Neutrophil (primary cell): ENCODE data around the gene CSF1R.
"Not testable (repeated sequence)": the region's sequence is repeated elsewhere in the genome, so short reads cannot be mapped to it uniquely, and the experiment has no call there.

ENCODE experiments used
- H3K27ac ChIP-seq: fragments of 200-600 bp; sonication (generic); 2 replicates; pipeline ENCODE4 v1.5.1; 2016; ENCODE audit warnings: mild to moderate bottlenecking, moderate library complexity
- H3K27me3 ChIP-seq: fragments of 200-600 bp; sonication (generic); 2 replicates; pipeline ENCODE4 v1.6.0; 2016; ENCODE audit warnings: mild to moderate bottlenecking
- H3K36me3 ChIP-seq: fragments of 200-600 bp; sonication (generic); 2 replicates; pipeline ENCODE4 v1.5.1; 2017
- H3K4me1 ChIP-seq, 2 experiments: fragments of 200-600 bp in 1 of 2; sonication (generic) in 1 of 2; 1 replicate in 1 of 2; 2 replicates in 1 of 2; pipeline versions ENCODE4 v1.5.1 to v1.6.1; 2013 to 2016; ENCODE audit warnings: low read depth in 1 of 2, low read length in 1 of 2, mild to moderate bottlenecking in 1 of 2, moderate library complexity in 1 of 2; ENCODE audit not compliant: control insufficient read depth in 1 of 2, insufficient read depth in 1 of 2
- H3K4me3 ChIP-seq, 2 experiments: fragments of 200-600 bp in 1 of 2; sonication (generic) in 1 of 2; 1 replicate in 1 of 2; 2 replicates in 1 of 2; pipeline ENCODE4 v1.5.1; 2013 to 2016; ENCODE audit warnings: low read depth in 1 of 2, low read length in 1 of 2, mild to moderate bottlenecking in 1 of 2, moderate library complexity in 1 of 2
- H3K9me3 ChIP-seq: fragments of 200-600 bp; sonication (generic); 2 replicates; pipeline ENCODE4 v1.5.1; 2016
- CTCF ChIP-seq: fragments of 200-600 bp; sonication (generic); IDR thresholded peaks from 2 replicates; pipeline ENCODE4 v1.5.1; 2016; ENCODE audit warnings: antibody characterized with exemption

The CSF1R gene

GRCh38 chr5:150034662-150035061 lies 51.7 kb downstream of the CSF1R start:
- Histone ChIP-seq H3K9me3 (no peaks in the 10 kb centered on the region), H3K36me3 (peaks cover 95% of the 10 kb centered on the region), H3K27ac (no peak overlapping the region), H3K27me3 (no peaks in the 10 kb centered on the region), H3K4me1 (no peaks in the 10 kb centered on the region), H3K4me3 (no peak overlapping the region)
- TF ChIP-seq CTCF = no peak

- Histone ChIP-seq H3K4me1 (no peaks in the 10 kb centered on the region), H3K9me3 (no peaks in the 10 kb centered on the region), H3K27ac (no peak overlapping the region), H3K4me3 (no peak overlapping the region), H3K27me3 (no peaks in the 10 kb centered on the region), H3K36me3 (peaks cover 87% of the 10 kb centered on the region)
- TF ChIP-seq CTCF = no peak
These were observed 53.0 kb downstream of the CSF1R start for GRCh38 chr5:150033334-150033733.

- not testable (repeated sequence) for H3K27ac ChIP-seq, H3K4me3 ChIP-seq, H3K4me1 ChIP-seq, H3K9me3 ChIP-seq, H3K27me3 ChIP-seq
- peaks cover 83% of the 10 kb centered on the region for H3K36me3 ChIP-seq
These were observed 58.3 kb downstream of the CSF1R start for GRCh38 chr5:150028047-150028446.

GRCh38 chr5:150026682-150027172 lies 59.6 kb downstream of the CSF1R start:
- TF ChIP-seq CTCF = no peak

GRCh38 chr5:150024346-150024984 lies 61.9 kb downstream of the CSF1R start:
- H3K27ac ChIP-seq = no peak overlapping the region
- peaks cover 75% of the 10 kb centered on the region for H3K36me3 ChIP-seq
- no peaks in the 10 kb centered on the region for H3K4me1 ChIP-seq
- H3K4me3 ChIP-seq = no peak overlapping the region
- H3K9me3 ChIP-seq = no peaks in the 10 kb centered on the region
- H3K27me3 ChIP-seq = no peaks in the 10 kb centered on the region
- TF ChIP-seq CTCF = no peak

More at GRCh38 chr5:150026682-150027172, 59.6 kb downstream of the CSF1R start:
- Histone ChIP-seq H3K27me3 (no peaks in the 10 kb centered on the region), H3K27ac (no peak overlapping the region), H3K36me3 (peaks cover 77% of the 10 kb centered on the region), H3K4me1 (no peaks in the 10 kb centered on the region), H3K4me3 (no peak overlapping the region), H3K9me3 (no peaks in the 10 kb centered on the region)

- no peak overlapping the region for H3K4me3 ChIP-seq
- no peak for TF ChIP-seq CTCF
- H3K36me3 ChIP-seq = peaks cover 87% of the 10 kb centered on the region
- no peaks in the 10 kb centered on the region for H3K4me1 ChIP-seq
- no peaks in the 10 kb centered on the region for H3K9me3 ChIP-seq
- H3K27me3 ChIP-seq = no peaks in the 10 kb centered on the region
- no peak overlapping the region for H3K27ac ChIP-seq
These were observed 63.2 kb downstream of the CSF1R start for GRCh38 chr5:150023136-150023535.
